H54 (cell line): ENCODE measurements around the gene SLC30A7.

Experiments used
- DNase-seq: peaks from one replicate; pipeline ENCODE4 v3.0.0; 2011; ENCODE audit warnings: low spot score, mixed read lengths; ENCODE audit not compliant: insufficient read length
- FAIRE-seq: peaks from 3 replicates; lab custom pipeline; 2011; peaks lifted over from hg19 to GRCh38; lab: Jason Lieb, UNC
- POLR2A ChIP-seq: IDR thresholded peaks from 2 replicates; pipeline ENCODE4 v1.6.1; 2011; ENCODE audit warnings: low read depth, mild to moderate bottlenecking, low read length

Gene SLC30A7

DNA sequence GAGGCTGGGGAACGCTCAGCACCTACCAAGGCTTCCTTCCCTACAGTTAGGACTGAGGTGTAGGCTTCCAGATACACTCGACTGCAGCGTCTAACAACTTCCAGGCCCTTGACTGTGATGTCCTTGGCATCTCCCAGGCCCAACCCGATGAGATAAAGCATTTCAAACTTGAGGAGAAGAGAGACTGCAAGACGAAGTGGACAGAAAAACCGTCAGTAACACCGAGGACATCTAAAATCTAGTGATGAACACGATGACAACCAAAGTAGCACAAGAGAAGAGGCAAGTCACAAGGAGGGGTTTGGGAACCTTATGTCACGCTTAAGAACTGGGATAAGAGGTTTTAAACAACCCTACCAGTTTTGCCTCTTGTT, 129.4 kb downstream of the SLC30A7 start:
- DNase-seq (no peak), FAIRE-seq (no peak)
- TF ChIP-seq POLR2A: no peak

DNA sequence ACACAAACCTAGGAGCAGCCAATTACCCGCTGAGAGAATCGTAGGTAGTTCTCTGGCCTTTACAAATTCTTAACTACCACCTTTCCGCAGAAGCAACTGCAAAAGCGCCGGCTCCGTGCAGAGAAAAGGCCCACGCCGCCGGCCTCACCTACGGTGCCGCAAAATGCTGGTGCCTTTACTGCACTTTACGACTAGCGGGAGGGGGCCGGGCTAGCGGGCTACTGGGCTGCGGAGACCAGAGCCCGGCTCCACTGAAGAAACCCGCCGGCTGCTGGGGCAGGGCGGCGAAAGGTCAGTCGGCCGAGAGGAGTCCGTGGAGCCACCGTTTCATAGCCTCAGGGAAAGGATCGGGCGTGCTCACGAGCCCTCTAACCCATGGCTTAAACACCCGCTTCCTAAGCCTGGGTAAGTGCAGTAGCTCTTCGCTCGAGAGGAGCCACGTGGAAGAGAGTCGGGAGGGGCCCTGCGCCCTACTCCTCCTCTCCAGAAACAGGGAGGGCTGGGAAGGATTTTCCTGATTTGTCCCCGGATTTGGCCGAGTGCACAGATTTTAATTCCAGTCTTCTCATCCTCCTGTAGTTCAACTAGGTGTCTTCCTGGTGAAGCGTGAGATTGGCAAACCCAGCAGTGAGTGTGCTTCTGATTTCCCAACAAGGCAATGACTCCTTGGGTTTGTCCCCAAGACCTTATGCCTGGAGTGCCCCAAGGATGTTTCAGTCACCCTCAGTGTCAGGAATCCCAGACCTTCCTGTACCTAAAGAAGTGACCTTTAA, 130.0 kb downstream of the SLC30A7 start, which contains the start of gene DPH5:
Gene DPH5, minus strand, starts transcription at position 128 of the 773 bp plus-strand sequence. CDS start 341 bp downstream, outside the sequence.
- DNase-seq: peak; percentile 65
- FAIRE-seq: peak; percentile 95

DNA sequence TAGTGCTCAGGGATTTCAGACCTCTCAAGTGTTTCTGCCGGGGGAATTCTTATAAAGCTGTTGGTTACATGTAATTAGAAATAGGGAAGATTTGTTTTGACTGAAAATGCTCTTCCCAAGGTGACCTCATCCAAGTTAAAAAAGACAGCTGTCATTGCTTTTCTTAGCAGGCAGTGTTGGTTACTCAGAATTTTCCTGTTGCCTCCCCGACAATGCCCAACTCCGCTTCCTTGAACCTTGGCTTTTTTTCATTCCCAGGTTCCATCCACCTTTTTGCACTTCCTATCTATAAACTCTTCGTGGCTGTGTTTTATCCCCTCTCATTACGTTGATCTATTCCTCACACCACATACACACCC, 130.5 kb downstream of the SLC30A7 start:
- peak; percentile 11 for FAIRE-seq
- TF ChIP-seq POLR2A: no peak
- no peak for DNase-seq

More for the DNA sequence above, 130.0 kb downstream of the SLC30A7 start, which contains the start of gene DPH5:
- TF ChIP-seq POLR2A: peak; percentile 84

DNA sequence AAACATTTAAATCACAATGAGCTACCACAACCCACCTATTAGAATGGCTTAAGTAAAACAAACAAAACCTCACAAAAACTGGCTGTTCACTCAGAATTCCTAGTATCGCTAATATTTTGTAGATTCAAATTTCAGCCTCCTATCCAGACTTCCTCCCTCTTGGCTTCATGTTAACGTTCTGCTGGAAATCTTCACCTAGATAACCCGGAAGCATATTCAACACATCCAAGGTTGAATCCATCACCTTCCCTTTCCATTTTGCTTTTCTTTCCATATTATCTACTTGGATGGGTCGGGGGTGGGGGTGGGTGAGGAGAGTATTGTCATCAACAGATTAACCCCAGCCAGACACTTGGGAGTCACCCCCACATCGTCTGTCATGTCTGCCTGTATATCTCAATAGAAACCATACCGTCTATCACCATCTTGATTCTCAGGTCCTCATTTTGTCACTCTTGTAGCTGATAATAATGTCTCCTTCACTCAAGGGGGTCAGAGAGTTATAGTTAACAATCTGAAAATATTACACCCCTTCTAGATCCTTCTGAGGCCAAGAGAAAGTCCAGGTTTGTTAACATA, 131.4 kb downstream of the SLC30A7 start:
- no peak for TF ChIP-seq POLR2A
- FAIRE-seq (no peak), DNase-seq (no peak)

DNA sequence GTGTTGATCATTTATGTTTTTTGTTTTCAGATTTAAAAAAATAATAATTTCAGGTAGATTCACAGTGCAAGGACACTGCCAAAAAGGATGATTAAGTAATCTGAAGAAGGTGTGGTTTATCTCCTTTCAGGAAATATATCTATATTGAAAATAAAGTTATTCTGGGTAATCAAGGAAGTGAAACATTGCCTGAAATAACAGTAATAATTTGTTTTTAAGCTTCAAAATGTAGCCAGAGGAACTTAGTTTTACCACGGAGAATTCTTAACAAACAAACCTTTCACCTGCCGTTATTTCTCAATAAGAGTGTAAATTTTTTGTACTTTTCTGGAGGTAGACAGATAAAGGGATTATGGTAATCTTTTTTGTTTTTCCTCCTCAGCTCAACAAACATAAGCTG, 132.6 kb downstream of the SLC30A7 start:
- TF ChIP-seq POLR2A: no peak
- no peak for FAIRE-seq
- no peak for DNase-seq

DNA sequence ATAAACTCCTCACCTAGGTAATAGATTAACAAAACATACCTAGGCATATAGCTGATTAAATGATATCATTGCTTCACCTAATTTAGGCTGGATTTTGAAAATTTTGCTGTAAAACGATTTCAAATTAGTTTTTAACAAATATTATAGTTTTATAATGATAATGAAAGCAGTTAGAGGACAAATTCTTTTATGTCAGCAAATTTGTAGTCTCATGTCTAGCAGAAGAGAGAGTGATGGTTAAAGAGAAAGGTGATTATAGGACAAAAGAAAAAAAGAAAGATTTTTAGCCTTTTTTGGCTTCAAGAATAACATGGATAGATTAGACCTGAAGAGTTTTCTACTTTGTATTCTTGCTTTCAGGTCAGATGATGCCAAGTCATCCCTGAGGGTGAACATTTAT, 133.3 kb downstream of the SLC30A7 start:
- FAIRE-seq: no peak
- TF ChIP-seq POLR2A: no peak
- DNase-seq: no peak

DNA sequence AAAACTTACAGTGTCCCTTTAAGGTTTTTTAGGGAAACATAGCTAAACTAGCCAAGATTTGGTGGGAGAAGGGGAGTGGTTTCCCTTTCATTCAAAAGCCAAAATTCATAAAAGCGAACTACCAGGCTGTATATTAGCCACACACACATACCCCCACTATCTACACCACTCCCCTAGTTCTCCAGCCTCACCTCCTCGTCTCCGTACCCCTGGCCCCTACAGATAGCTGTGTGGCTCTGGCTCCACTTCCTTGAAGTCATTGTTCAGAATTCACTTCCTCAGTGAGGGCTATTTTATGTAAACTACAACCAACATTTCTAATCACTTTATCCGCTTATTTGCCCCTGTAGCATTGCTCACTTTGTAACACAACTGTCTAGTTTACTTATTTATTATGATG, 135.0 kb downstream of the SLC30A7 start:
- FAIRE-seq (no peak), DNase-seq (no peak)
- no peak for TF ChIP-seq POLR2A
